ENCODE results near the gene MSI2. TPM values are rescaled to one million over a fixed set of nuclear protein-coding genes. Genes with fewer than 3 reads are reported as not detected.

Gene MSI2
- total RNA-seq, 1 donor from 2014 or later: 75.5 TPM

- Mint-ChIP-seq H3K27ac (ENCODE audit: unreplicated experiment) (no peak overlapping the region), H3K27me3 (ENCODE audit: unreplicated experiment) (no peaks in the 10 kb centered on the region), H3K4me3 (ENCODE audit: unreplicated experiment) (no peak overlapping the region), H3K4me1 (ENCODE audit: unreplicated experiment) (peaks cover 38% of the 10 kb centered on the region), H3K9me3 (ENCODE audit: unreplicated experiment) (no peaks in the 10 kb centered on the region), H3K36me3 (ENCODE audit: unreplicated experiment) (peaks cover 3% of the 10 kb centered on the region)
- no peak for TF ChIP-seq CTCF (IDR thresholded peaks at IDR 0.05)
- DNase-seq (ENCODE audit: extremely low spot score, unreplicated experiment): no peak
Observed at GRCh38 chr17:57532556-57532955, 276.2 kb downstream of the MSI2 start.

- no peak for DNase-seq (ENCODE audit: extremely low spot score, unreplicated experiment)
- H3K9me3 Mint-ChIP-seq (ENCODE audit: unreplicated experiment): no peaks in the 10 kb centered on the region
- no peaks in the 10 kb centered on the region for H3K27me3 Mint-ChIP-seq (ENCODE audit: unreplicated experiment)
- H3K27ac Mint-ChIP-seq (ENCODE audit: unreplicated experiment): no peak overlapping the region
- no peak for TF ChIP-seq CTCF (IDR thresholded peaks at IDR 0.05)
- peaks cover 42% of the 10 kb centered on the region for H3K4me1 Mint-ChIP-seq (ENCODE audit: unreplicated experiment)
- peaks cover 3% of the 10 kb centered on the region for H3K36me3 Mint-ChIP-seq (ENCODE audit: unreplicated experiment)
- H3K4me3 Mint-ChIP-seq (ENCODE audit: unreplicated experiment): no peak overlapping the region
Observed at GRCh38 chr17:57532966-57533365, 276.6 kb downstream of the MSI2 start.

- no peaks in the 10 kb centered on the region for H3K27me3 Mint-ChIP-seq (ENCODE audit: unreplicated experiment)
- H3K36me3 Mint-ChIP-seq (ENCODE audit: unreplicated experiment): peaks cover 3% of the 10 kb centered on the region
- no peak overlapping the region for H3K4me3 Mint-ChIP-seq (ENCODE audit: unreplicated experiment)
- no peak for TF ChIP-seq CTCF (IDR thresholded peaks at IDR 0.05)
- no peak overlapping the region for H3K27ac Mint-ChIP-seq (ENCODE audit: unreplicated experiment)
- H3K9me3 Mint-ChIP-seq (ENCODE audit: unreplicated experiment): no peaks in the 10 kb centered on the region
- H3K4me1 Mint-ChIP-seq (ENCODE audit: unreplicated experiment): peaks cover 49% of the 10 kb centered on the region
- DNase-seq (ENCODE audit: extremely low spot score, unreplicated experiment): no peak
Observed at GRCh38 chr17:57533684-57534305, 277.5 kb downstream of the MSI2 start.

- Mint-ChIP-seq H3K4me1 (ENCODE audit: unreplicated experiment) (peaks cover 44% of the 10 kb centered on the region), H3K27me3 (ENCODE audit: unreplicated experiment) (no peaks in the 10 kb centered on the region), H3K9me3 (ENCODE audit: unreplicated experiment) (no peaks in the 10 kb centered on the region), H3K36me3 (ENCODE audit: unreplicated experiment) (peaks cover 3% of the 10 kb centered on the region), H3K27ac (ENCODE audit: unreplicated experiment) (no peak overlapping the region), H3K4me3 (ENCODE audit: unreplicated experiment) (no peak overlapping the region)
- DNase-seq (ENCODE audit: extremely low spot score, unreplicated experiment): no peak
- no peak for TF ChIP-seq CTCF (IDR thresholded peaks at IDR 0.05)
Observed at GRCh38 chr17:57534863-57535248, 278.5 kb downstream of the MSI2 start.

- Mint-ChIP-seq H3K36me3 (ENCODE audit: unreplicated experiment) (peaks cover 3% of the 10 kb centered on the region), H3K27ac (ENCODE audit: unreplicated experiment) (no peak overlapping the region), H3K4me3 (ENCODE audit: unreplicated experiment) (no peak overlapping the region), H3K9me3 (ENCODE audit: unreplicated experiment) (no peaks in the 10 kb centered on the region), H3K4me1 (ENCODE audit: unreplicated experiment) (peaks cover 39% of the 10 kb centered on the region), H3K27me3 (ENCODE audit: unreplicated experiment) (no peaks in the 10 kb centered on the region)
- DNase-seq (ENCODE audit: extremely low spot score, unreplicated experiment): no peak
- no peak for TF ChIP-seq CTCF (IDR thresholded peaks at IDR 0.05)
Observed at GRCh38 chr17:57535249-57535966, 279.1 kb downstream of the MSI2 start.

Measured in osteocyte (in vitro differentiated cells).